GM12878 (cell line): ENCODE measurements around the gene SIAH2.

Experiments
- HDAC2 ChIP-seq: fragments of 200-600 bp; sonication (generic); IDR thresholded peaks from 2 replicates; pipeline ENCODE4 v1.6.1; 2017
- POLR2A ChIP-seq: IDR thresholded peaks from 2 replicates; pipeline ENCODE4 v1.6.1; 2011; ENCODE audit warnings: low read depth, mild to moderate bottlenecking, low read length
- ZNF274 ChIP-seq: IDR thresholded peaks from one replicate; pipeline ENCODE4 v1.8.0; 2011; ENCODE audit not compliant: insufficient read length, insufficient read depth
- TF ChIP-seq, protein P1 (sequence below): IDR thresholded peaks from 2 replicates; pipeline ENCODE4 v1.6.1; 2011; ENCODE audit warnings: mild to moderate bottlenecking, low read depth, low read length, moderate library complexity; ENCODE audit not compliant: insufficient replicate concordance

DNA sequence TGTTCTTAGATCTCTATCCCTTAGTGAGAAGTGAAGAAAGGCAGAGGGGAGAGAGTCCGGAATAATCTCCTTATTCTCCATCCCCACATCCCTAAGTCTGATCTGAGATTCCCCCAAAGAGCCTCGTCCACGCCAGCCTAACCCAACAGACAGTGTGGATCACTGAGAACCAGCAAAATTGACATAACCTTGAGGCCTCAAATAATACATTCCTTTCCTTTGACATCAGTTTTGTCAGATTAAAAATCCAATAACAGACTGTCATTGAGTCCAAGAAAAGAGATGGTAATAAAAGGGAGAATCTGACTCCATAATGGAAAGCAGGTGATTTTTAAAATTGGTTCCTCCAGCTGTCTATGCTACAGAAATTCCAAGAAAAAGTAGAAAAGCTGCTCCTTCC is 7.7 kb upstream of the SIAH2 start:
- TF ChIP-seq, protein P1, sequence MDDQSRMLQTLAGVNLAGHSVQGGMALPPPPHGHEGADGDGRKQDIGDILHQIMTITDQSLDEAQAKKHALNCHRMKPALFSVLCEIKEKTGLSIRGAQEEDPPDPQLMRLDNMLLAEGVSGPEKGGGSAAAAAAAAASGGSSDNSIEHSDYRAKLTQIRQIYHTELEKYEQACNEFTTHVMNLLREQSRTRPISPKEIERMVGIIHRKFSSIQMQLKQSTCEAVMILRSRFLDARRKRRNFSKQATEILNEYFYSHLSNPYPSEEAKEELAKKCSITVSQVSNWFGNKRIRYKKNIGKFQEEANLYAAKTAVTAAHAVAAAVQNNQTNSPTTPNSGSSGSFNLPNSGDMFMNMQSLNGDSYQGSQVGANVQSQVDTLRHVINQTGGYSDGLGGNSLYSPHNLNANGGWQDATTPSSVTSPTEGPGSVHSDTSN: no peak
- no peak for TF ChIP-seq POLR2A
- TF ChIP-seq ZNF274: no peak
- no peak for TF ChIP-seq HDAC2
